GM19397 (cell line): Measurements from ENCODE around the gene GRIN3B.

Source experiments
- ATAC-seq: cut with Tn5 transposase; IDR thresholded peaks from one replicate; pipeline ENCODE4 v1.9.1; 2021; ENCODE audit warnings: mild to moderate bottlenecking, moderate library complexity; ENCODE audit not compliant: unreplicated experiment

The GRIN3B gene

GRCh38 chr19:1055886-1056620 lies 55.8 kb downstream of the GRIN3B start:
- ATAC-seq, result no peak

GRCh38 chr19:1057176-1057855 lies 57.1 kb downstream of the GRIN3B start:
- no peak for ATAC-seq

GRCh38 chr19:1058112-1058511 lies 57.9 kb downstream of the GRIN3B start:
- ATAC-seq, result no peak
